Ovary (tissue), 9 donors: ENCODE data around the gene CLIC4. TPM values are rescaled to one million over a fixed set of nuclear protein-coding genes. Genes with fewer than 3 reads are reported as not detected.

Source experiments
- DNase-seq, 5 donors: peaks; one replicate each; pipeline ENCODE4 v3.0.0-alpha.2; 2019 to 2020
- H3K27ac ChIP-seq, 2 donors: fragments of 200-600 bp; one replicate each; pipeline versions ENCODE4 v1.5.1 to v1.8.0; 2019 to 2022
- H3K27me3 ChIP-seq: fragments of 200-600 bp; one replicate; pipeline ENCODE4 v1.8.0; 2022
- H3K36me3 ChIP-seq: fragments of 200-600 bp; sonication (generic); one replicate; pipeline ENCODE4 v1.5.1; 2019
- H3K4me1 ChIP-seq: one replicate; pipeline ENCODE4 v1.8.1; 2013; ENCODE audit warnings: mild to moderate bottlenecking, moderate library complexity; ENCODE audit not compliant: insufficient read depth
- H3K4me3 ChIP-seq: fragments of 200-600 bp; sonication (generic); one replicate; pipeline ENCODE4 v1.5.1; 2017
- H3K9me3 ChIP-seq, 2 donors: fragments of 200-600 bp in 1 of 2; sonication (generic) in 1 of 2; one replicate each; pipeline versions ENCODE4 v1.5.1 to v1.8.1; 2013 to 2019; ENCODE audit warnings: mild to moderate bottlenecking in 1 of 2, moderate library complexity in 1 of 2
- EP300 ChIP-seq: sonication (generic); formaldehyde crosslinking; IDR thresholded peaks from one replicate; pipeline ENCODE4 v1.6.1; 2017; ENCODE audit warnings: antibody characterized with exemption
- POLR2A ChIP-seq: fragments of 450-650 bp; IDR thresholded peaks from one replicate; pipeline ENCODE4 v1.6.1; 2017; ENCODE audit warnings: antibody characterized with exemption, mild to moderate bottlenecking, moderate library complexity
- WGBS, 3 donors: extraction: QIAGEN DNeasy Blood & Tissue Kit in 1 of 3; methylation state at CpG; one replicate each; pipeline versions ENCODE4 v1.1.5 to v1.1.7; 2013 to 2017; 5-methylcytosine and 5-hydroxymethylcytosine counted together
- intact Hi-C, 4 donors: fragments of 100-400 bp; cut with DNase I; formaldehyde crosslinking; loops; one replicate each; pipeline versions ENCODE4 v1.11.0 to v1.15.1; 2022 to 2023
- polyA plus RNA-seq, 2 donors: library from polyadenylated mRNA; stranded (reverse); fragments of 200-250 nt in 1 of 2; fragments of 350-450 nt in 1 of 2; fragmentation: Illumina TruSeq in 1 of 2; extraction: RNeasy Lipid Tissue Mini Kit (QIAGEN cat#74804) in 1 of 2; gene quantifications; one replicate each; pipeline ENCODE4 v1.2.3, GENCODE V29; 2013 to 2014
- total RNA-seq, 7 donors: library from RNA; depleted of rRNA in 2 of 7; stranded (reverse); fragments of >200 nt in 2 of 7; fragmentation: NEBNext Ultra II Directional in 3 of 7; extraction: Animal tissue kit (Norgen Biotek cat#: 25700) in 3 of 7; gene quantifications; one replicate each; pipeline versions ENCODE4 v1.1.0 to v1.2.4, GENCODE V29; 2016 to 2023
- TF ChIP-seq, protein P1 (sequence below), 3 donors: fragments of 450-650 bp in 2 of 3; fragments of 200-600 bp in 1 of 3; IDR thresholded peaks; one replicate each; pipeline versions ENCODE4 v1.5.1 to v1.8.0; 2016 to 2022; ENCODE audit warnings: antibody characterized with exemption in 3 of 3, mild to moderate bottlenecking in 1 of 3
- donor health status: DM: no; HTN: no; CAD: no; lungs with moderate emphysema.
- donor health status: DM: no; HTN: no; CAD: no.
- donor health status: Bipolar disorder and iron deficiency.
- donor health status: DM: yes; HTN: yes; CAD: no.
- donor health status: DM: no; HTN: no; CAD: no.
- donor health status: DM: yes; HTN: yes; CAD: no.

CLIC4 gene
- total and polyA plus RNA-seq, 9 donors, result 53.6 to 209 (median 125) TPM

DNA sequence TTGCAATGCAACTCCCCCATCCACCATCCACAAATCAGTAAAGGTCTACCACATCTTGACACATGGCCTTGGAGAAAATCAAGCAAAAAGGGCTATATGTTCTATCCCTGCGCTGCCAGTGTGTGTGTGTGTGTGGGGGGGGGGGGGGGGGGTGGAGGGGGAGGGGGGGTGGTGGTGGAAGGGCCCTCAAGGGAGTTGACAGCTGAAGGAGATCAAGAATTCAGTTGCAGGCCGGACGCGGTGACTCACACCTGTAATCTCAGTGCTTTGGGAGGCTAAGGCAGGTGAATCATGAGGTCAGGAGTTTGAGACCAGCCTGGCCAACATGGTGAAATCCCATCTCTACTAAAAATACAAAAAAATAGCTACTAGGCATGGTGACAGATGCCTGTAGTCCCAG, 37.6 kb upstream of the CLIC4 start:
- intact Hi-C loops, result no loop called here
- no peaks in the 10 kb centered on the region for H3K4me1 ChIP-seq
- H3K27me3 ChIP-seq, result no peaks in the 10 kb centered on the region
- TF ChIP-seq EP300, result no peak
- TF ChIP-seq, protein P1, sequence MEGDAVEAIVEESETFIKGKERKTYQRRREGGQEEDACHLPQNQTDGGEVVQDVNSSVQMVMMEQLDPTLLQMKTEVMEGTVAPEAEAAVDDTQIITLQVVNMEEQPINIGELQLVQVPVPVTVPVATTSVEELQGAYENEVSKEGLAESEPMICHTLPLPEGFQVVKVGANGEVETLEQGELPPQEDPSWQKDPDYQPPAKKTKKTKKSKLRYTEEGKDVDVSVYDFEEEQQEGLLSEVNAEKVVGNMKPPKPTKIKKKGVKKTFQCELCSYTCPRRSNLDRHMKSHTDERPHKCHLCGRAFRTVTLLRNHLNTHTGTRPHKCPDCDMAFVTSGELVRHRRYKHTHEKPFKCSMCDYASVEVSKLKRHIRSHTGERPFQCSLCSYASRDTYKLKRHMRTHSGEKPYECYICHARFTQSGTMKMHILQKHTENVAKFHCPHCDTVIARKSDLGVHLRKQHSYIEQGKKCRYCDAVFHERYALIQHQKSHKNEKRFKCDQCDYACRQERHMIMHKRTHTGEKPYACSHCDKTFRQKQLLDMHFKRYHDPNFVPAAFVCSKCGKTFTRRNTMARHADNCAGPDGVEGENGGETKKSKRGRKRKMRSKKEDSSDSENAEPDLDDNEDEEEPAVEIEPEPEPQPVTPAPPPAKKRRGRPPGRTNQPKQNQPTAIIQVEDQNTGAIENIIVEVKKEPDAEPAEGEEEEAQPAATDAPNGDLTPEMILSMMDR (IDR thresholded peaks at IDR 0.05), result no peak
- no peak for TF ChIP-seq POLR2A
- WGBS, 3 donors, result 34 to 38% (median 35%) methylated on average over 4 of the region's 4 CpGs
- no peaks in the 10 kb centered on the region for H3K36me3 ChIP-seq
- no peak overlapping the region for H3K27ac ChIP-seq
- H3K4me3 ChIP-seq, result no peak overlapping the region
- no peak for DNase-seq
- H3K9me3 ChIP-seq, result no peaks in the 10 kb centered on the region

DNA sequence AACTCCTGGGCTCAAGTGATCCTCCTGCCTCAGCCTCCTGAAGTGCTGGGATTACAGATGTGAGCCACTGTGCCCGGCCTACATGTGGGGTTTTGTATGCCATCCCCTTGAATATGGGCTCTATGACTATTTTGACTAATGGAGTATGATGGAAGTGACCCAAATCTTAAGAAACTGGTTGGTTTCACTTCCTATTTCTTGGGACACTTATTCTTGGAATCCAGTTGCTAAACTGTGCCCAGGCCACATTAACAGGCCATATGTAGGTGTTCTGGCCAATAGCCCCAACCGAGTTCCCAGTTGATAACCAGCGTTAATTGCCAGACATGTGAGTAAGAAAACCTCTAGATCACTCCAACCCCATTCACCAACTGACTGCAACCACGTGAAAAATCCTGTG, 36.3 kb upstream of the CLIC4 start:
- Histone ChIP-seq H3K27me3 (no peaks in the 10 kb centered on the region), H3K4me1 (no peaks in the 10 kb centered on the region), H3K4me3 (no peak overlapping the region), H3K27ac (no peak overlapping the region), H3K9me3 (no peaks in the 10 kb centered on the region), H3K36me3 (no peaks in the 10 kb centered on the region)
- DNase-seq, result no peak
- intact Hi-C loops, result no loop called here
- WGBS, 3 donors, result 91 to 94% (median 91%) methylated on average over 4 of the region's 4 CpGs
- TF ChIP-seq, protein P1 (IDR thresholded peaks at IDR 0.05), result no peak
- no peak for TF ChIP-seq EP300
- no peak for TF ChIP-seq POLR2A

DNA sequence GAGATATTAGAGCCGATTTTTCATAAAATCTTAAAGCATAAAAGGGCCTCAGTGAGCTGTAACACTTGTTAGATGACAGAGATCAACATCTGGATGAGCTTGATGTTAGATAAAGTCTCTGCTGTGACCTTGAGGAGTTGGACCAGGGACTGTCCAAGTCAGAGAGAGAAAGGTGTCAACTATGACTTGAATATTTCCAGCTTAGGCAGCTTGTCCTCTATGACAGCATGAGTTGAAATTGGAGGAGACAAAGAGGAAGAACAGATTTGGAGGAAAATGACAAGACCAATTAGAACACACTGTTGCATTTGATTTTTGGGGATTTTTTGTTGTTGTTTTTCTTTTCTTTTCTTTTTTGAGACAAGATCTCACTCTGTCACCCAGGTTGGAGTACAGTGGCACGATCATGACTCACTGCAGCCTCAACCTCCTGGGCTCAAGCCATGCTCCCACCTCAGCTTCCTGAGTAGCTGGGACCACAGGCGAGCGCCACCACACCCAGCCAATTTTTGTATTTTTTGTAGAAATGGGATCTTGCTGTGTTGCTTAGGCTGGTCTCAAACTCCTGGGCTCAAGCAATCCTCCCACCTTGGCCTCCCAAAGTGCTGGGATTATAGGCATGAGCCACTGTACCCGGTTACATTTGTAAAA, 35.3 kb upstream of the CLIC4 start:
- intact Hi-C loops, result no loop called here
- TF ChIP-seq POLR2A, result no peak
- no peak for TF ChIP-seq EP300
- TF ChIP-seq, protein P1 (IDR thresholded peaks at IDR 0.05), result no peak
- Histone ChIP-seq H3K27ac (no peak overlapping the region), H3K27me3 (no peaks in the 10 kb centered on the region), H3K4me3 (no peak overlapping the region), H3K4me1 (no peaks in the 10 kb centered on the region), H3K9me3 (no peaks in the 10 kb centered on the region), H3K36me3 (no peaks in the 10 kb centered on the region)
- no peak for DNase-seq
- 80 to 82% (median 81%) methylated on average over 5 of the region's 5 CpGs for WGBS, 3 donors

DNA sequence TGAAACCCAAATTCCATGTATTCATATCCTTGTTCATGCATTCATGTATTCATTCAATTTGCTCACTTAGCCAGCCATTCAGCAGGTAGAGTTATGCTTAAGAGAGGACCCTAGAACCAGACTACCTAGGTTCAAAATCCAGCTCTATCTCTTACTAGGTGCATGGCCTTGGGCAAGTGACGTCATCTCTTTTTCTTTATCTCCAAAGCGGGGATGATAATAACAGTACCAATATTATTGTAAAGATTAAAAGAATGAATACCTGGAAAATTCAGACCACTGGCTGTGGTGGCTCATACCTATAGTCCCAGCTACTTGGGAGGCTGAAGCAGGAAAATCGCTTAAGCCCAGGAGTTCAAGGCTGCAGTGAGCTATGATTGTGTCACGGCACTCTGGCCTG, 33.9 kb upstream of the CLIC4 start:
- intact Hi-C loops, result no loop called here
- no peaks in the 10 kb centered on the region for H3K4me1 ChIP-seq
- H3K4me3 ChIP-seq, result no peak overlapping the region
- no peaks in the 10 kb centered on the region for H3K27me3 ChIP-seq
- no peak overlapping the region for H3K27ac ChIP-seq
- WGBS, 3 donors, result 80 to 94% (median 91%) methylated on average over 4 of the region's 4 CpGs
- TF ChIP-seq EP300, result no peak
- TF ChIP-seq, protein P1 (IDR thresholded peaks at IDR 0.05), result no peak
- TF ChIP-seq POLR2A, result no peak
- no peak for DNase-seq
- no peaks in the 10 kb centered on the region for H3K36me3 ChIP-seq
- no peaks in the 10 kb centered on the region for H3K9me3 ChIP-seq
